Caki2 (cell line): Measurements from ENCODE around the gene ZNF672. TPM values are rescaled to one million over a fixed set of nuclear protein-coding genes. Genes with fewer than 3 reads are reported as not detected.

Experiments
- DNase-seq: peaks from one replicate; pipeline ENCODE4 v3.0.0-alpha.2; 2015; ENCODE audit warnings: low read depth
- in situ Hi-C: cut with HindIII; loops from 2 replicates; pipeline ENCODE4 v1.10.0; 2016; ENCODE audit warnings: low sequenced_read_pairs, low pct_unique_long_range_greater_than_20kb, mixed read lengths
- total RNA-seq: library from RNA; depleted of rRNA; stranded (reverse); fragments of >200 nt; shearing (Covaris generic); gene quantifications from 2 replicates; pipeline ENCODE4 v1.2.3, GENCODE V29; 2014; ENCODE audit warnings: low replicate concordance

Gene ZNF672
- total RNA-seq, 1 experiment from 2014 or later: 27.4 TPM

DNA sequence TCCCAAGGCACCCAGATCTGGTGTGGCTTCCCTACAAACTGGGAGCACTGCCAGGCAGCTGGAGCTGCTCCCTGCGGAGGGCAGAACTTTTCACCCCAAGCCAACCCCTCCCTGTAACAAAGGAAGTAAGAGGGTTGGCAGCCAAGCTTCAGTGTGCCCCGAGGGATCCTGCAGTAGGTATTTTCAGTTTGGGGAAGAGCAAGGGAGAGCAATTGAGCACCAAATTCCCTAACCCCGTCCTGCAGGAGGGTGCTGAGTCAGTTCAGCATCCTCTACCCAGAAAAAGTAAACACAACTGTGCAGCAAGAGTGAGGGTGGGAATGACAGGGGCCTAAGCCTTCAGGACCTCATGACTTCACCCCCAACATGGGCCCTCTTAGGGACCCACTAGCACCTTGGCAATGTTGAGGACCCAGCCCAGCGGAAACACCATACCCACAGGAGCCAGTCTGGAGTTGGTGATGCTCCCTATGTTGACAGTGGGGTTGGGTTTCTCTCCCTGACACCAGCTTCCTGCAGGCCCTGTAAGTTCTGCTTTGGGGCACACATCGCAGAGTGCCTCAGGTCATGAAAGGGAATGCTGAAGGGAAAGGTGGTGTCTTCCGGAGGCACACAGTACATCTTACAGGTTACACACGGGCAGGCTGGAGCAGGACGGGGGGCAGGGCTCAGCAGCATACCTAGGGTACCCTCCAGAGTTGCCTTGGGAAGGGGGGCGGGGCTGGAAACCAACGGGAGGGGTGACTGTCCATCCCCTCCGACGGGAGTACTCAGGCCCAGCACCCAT, 27.1 kb upstream of the ZNF672 start:
- DNase-seq: no peak
- in situ Hi-C loops: no loop called here

DNA sequence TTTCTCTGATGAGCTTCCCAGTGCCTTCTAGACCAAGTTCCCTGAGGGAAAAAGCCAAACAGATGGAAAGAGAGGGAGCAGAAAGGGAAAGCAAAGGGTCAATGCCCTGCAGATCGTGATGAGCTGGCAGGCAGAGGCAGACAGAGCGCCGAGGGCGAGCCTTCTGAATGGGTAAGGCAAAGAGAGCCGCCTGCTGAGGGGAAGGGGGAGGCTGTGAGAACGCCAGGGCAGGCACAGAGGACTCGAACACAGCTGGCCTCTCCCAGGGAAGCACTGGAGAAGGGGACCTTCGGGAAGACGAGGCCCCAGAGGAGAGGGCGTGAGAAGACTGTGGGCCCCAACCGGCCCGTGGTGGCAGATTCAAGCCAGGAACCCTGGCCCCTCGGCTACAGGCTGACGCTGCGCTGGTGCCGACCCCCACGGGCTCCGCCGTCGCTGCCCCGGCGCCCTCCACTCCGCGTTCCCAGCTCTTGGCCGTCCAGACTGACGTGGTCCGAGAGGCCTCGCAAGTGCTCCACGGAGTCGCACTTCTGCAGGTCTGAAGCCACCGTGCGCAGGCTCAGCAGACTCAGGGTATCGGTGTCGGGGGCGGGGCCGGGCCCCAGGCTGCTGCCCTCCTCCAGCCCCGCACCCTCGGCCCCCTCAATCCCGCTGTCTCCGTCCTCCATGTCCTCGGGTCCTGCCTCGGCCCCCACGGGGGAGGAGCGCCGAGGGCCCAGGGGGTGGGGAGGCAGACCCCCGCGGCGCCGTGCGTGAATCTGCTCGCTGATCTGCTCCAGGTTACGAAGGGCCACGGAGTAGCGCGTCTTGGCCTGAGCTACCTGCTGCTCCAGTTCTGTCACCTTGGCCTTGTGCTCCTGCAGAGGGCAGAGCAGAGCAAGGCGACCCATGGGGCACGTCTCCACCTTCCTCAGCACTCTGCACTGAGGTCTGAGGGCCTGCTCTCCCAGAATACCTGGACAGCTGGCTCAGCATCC, 26.2 kb upstream of the ZNF672 start:
- in situ Hi-C loops: no loop called here
- no peak for DNase-seq

DNA sequence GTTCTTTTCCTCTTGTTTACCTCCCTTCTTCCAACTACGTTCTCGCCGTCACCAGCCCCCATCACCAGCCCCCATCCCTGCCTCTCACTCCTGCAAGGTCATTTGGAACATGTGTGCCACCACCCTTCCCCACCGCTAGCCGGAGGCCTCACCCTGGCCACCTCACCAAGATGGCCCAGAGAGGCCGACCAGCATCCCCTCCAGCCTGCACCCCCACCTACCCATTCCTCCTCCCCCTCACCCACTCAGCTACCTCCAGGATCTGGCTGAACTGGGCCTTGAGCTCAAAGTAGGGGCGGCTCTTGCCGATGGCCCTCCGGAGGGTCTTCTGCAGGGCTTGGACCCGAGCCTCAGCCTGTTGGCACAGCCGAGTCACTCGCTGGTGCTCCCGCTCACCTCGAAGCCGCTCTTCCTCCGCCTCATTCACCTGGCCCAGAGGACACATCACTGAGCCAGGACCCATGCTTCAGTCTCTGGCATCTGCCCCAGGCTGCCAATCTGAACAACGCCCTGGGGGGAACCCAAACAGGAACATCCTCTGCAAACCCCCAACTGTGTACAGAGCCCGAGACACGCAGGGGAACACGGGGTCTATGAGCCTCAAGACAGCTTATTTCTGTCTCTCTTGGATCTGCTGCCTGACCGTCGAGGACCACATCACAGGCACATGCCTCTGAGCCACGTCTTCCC, 25.1 kb upstream of the ZNF672 start:
- in situ Hi-C loops: no loop called here
- no peak for DNase-seq

DNA sequence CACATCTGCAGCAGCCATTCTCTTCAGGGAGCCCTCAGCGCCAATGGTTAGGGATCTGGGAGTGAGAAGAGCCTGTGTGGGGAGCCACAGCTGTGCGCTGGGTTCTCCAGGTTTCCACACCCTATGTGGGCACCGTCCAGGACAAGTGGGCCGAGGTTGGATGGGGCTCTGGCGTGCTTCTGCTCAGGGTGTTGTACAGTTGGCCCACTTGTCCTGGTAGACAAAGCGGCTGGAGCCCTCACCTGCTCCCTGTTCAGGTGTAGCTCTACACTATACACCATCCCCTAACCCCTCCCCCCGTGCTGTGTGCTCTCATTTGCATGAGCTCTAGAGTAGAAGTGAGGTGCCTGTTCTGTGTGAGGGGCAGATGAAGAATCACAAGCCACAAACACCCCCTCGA, 24.5 kb upstream of the ZNF672 start:
- in situ Hi-C loops: no loop called here
- DNase-seq: no peak

DNA sequence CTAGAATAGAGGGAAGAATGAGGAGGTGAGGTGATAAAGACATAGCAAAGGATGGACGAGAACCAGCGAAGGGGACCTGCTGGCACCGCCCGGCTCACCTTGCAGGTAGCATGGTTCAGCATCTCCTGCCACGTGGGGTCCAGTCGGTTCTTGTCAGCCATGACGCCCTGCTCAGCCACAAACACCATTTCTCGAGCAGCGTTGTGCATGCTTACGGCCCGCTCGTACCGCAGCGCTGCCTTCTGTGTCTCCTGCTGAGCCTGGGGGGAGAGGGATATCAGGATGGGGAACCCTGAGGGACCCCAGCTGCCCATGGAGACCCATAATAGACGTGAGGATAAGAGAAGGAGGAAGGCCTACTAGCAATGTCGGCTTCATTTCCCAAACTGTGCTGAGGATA, 23.7 kb upstream of the ZNF672 start:
- no peak for DNase-seq
- in situ Hi-C loops: no loop called here

DNA sequence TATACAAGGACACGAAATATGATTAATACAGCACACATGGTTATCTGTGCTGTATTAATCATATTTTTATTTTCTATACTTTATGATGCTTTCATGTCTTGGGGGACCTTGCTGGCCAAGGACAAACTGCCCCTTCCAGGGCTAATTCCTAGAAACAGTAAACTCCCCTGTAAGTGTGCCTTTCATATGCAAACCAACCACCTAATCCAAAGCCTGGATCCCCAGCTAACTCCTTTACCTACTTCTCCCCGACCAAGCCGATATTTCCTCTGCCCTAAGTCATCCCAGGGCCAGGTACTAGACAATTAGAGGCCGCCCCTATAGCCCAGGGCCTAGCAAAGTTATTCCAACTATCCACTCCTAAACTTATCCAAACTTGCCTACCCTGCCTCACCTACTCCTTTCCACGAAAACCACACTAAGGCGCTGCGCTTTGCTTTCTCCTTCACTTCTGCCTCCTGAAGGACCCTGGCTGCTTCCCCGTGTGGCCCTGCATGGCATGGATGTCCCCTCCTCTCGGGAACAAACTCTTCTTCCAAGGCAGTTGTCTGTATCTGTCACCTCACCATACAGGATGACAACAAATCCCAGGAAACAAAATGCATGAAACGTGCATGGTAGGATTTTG, 22.5 kb upstream of the ZNF672 start:
- no peak for DNase-seq
- in situ Hi-C loops: no loop called here

DNA sequence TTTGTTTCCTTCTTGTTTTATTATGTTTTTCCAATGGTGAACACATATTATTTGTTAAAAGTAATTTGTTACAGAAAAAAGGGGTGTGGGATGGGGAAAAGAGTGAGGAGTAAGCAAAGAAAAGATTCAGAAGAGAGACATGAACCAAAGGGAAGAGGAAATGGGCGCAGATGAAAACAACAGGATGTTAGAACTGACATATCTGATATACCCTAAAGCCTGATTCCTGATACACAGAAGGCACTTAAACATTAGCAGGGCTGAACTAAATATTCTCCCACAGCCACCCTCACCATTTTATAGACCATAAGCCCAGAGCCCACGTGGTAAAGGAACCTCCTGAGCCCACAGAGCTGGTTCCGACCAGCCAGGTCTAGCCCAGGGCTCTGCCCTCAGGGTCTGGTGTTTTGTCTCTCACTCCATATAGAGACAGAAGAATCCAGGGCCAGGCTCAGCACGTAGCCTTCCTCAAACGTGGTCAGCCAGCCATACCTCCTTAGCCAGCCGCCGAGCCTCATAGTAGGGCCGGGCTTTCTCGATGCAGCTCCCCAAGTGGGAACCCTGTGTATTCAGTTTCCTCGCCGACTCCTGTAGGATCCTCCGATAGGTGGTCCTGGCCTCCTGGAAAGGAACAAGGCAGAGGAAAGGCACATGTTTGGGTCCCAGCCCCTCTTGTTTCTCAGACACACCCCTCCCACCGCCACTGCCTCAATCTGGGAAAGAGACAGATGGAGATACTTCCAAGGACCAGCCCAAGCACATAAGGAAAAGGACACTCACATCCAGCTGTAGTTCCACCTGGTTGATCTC, 21.8 kb upstream of the ZNF672 start:
- DNase-seq: no peak
- in situ Hi-C loops: no loop called here

DNA sequence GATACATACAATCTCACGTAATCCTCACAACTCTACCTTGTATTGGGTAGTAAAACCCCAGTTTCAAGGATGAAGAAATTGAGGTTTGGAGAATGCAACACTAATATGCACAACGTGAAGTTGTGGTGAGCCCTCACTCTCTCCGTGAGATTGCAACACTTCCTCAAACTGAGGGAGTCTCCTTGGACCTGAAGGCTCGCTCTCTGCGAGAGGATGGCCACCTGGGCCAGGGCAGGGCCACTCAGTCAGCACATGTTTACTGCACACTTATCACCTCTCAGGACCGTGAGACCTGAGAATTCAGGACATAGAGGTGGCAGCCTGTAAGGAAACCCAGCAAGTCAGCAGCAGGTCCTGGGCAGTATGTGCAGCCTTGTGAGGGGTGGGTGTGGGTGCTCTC, 21.0 kb upstream of the ZNF672 start:
- in situ Hi-C loops: no loop called here

DNA sequence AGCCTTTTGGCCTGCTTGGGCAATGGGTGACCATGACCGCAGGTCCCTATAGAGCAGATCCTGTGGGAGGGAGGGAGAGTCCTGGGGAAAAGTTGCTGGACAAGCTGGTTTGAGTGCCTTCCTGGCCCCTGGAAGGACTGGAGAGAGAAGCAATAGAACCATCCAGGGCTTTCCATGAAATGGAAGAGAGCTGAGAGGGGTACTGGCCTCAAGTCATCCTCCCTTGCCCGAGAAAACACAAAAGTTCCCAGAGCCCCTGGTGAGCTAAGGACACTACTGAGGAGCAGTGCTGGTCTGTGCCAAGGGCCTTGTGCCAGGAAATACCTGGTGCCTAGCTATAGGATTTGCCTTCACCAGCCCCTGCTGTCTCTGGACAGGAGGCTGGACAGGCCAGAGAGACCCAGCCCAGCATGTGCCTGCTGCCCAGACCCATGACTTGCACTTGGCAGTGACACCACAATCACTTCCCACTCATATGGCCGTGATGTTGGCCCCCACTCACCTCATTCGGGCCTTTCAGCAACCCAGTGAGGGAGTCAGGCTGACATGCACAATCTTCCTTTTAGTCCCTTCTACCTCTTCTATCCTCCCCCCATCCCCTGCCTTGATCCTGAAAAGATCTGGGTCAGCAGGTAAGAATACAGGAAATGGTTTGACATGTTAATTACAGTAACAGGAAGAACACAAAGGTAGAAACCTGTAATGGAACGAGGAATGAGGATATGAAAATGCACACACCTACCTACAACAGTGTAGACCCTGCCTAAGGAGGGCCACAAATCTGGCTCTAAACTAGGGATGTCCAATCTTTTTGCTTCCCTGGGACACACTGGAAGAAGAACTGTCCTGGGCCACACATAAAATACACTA, 19.3 kb upstream of the ZNF672 start:
- in situ Hi-C loops: no loop called here
- no peak for DNase-seq

More for the DNA sequence above, 21.0 kb upstream of the ZNF672 start:
- DNase-seq: no peak

DNA sequence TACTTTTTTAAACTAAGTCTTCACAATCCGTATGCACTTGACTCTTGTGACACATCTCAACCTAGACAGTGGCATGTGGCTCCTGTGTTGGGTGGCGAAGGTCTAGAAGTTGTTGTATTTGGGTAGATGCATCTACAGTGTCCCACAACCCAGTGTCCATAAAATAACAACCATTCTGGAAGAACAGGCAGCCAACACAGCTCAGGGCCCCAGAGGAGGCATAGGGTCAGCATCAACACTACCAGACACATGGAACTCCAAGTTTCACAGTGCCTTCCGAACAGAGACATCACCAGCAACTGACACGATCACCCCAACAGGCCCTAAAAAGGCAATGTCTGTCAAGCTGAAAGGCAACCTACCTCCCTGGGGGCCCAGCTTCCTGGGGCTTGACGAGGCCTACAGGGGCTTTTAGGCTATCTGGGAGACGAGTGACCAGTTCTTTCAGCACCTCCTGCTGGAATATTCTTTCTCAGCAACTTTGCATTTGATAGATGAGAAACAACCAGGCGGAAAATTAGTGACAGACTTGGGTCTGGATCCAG, 17.9 kb upstream of the ZNF672 start:
- in situ Hi-C loops: no loop called here
- DNase-seq: no peak

DNA sequence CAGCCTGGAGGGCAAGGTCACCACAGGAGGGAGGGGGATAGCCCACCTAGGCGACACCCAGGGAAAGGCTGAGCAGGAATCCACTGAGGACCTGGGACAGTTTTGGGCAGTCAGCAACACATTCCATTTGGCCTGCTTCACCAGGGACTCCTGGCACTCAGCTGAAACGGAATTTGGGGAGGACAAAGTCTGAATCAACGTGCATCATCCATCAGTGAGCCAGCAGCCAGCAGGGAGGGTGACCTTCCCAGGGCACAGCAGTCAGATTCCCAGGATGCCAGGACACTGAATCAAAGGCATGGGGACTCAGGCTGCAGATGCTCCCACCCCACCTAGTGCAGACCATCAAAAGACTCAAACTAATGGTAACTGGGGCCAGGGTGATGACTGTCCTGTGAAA, 16.9 kb upstream of the ZNF672 start:
- in situ Hi-C loops: no loop called here
- peak; percentile 60 for DNase-seq

DNA sequence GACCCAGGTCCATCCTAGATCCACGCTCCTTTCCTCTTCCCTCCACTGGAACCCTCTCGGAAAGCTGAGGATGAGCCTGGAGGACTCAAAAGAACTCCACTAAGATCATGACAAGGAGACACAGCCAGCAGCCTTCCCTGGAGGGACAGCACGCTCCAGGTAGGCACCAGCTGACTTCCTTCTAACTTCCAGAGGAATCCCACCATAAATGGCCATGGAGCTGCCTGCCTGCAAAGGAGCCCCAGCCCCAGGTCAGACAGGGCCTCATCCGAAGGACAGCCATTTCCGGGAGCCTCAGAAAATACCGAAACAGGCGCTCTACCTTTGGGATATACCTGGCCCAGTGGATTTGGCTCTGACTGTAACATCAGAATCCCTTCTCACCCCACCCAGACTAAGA, 16.4 kb upstream of the ZNF672 start:
- no peak for DNase-seq
- in situ Hi-C loops: no loop called here

DNA sequence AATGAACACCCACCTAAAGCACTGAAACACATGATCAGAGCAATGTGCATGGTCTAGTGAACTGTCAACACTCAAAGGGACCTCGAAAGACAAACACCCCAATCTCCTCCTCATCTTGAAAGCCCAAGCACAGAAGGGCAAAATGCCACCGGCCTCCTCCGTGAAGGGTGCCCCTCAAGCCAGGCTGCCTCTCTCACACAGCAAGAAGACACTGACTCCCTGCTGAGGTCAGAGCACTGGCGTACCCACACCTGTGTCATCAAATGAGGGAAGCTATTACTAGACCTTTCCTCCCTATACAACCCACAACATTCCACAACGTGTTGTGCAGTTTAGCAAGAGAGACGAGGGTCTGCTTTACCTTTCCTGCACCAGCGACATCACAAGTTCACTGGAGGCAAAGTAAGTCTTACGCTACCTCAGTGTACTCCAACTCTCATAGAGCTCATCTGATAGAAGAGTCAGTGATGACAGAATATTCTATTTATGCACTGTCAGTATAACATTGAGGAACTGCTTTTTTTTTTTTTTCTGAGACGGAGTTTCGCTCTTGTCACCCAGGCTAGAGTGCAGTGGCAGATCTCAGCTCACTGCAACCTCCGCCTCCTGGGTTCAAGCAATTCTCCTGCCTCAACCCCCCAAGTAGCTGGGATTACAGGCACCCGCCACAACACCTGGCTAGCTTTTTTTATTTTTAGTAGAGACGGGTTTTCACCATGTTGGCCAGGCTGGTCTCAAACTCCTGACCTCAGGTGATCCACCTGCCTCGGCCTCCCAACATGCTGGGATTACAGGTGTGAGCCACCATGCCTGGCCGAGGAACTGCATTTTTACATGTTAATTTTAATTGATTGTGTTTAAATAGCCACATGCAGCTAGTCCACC, 15.6 kb upstream of the ZNF672 start:
- in situ Hi-C loops: no loop called here

DNA sequence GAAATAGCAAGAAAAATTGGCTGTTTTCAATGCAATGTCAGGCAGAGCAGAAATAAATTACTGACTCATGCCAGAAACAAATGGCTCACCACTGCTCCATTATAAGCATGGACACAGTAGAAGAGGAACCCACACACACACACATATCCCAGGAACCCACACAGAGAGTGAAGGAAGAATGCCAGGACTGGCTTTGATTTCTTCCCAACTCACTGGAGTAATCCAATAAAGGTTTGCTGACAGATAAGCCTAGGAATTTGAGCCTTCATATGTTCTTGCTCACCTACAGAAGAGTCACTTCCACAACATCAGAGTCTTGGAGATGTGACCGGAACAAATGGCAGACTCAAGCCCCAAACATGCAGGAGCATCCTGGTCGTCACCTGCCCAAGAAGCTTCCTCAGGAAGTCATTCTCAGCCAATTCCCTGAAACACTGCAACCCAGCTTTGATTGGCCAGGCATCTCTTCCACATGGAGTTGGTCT, 14.5 kb upstream of the ZNF672 start:
- no peak for DNase-seq
- in situ Hi-C loops: no loop called here

More for the DNA sequence above, 15.6 kb upstream of the ZNF672 start:
- no peak for DNase-seq

DNA sequence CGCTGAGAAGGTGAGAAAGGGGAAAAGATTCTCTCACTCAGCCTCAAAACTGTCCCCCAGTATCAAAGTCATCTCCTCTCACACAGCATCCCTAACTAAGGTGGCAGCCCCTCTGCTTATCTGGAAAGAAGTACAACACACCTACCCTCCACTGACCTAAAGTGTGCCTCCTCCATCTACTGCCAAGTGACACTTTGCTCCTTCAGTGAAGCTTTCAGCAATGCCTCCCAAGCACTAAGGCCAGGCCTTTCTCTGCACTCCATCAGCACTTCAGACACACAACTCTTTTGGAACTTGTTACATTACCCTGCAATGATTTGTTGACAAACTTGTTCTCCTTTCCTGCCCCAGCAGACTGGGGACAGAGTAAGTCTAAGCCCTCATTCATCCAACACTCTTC, 13.7 kb upstream of the ZNF672 start:
- in situ Hi-C loops: no loop called here
- no peak for DNase-seq
